Inflammatory macrophage treated with lipopolysaccharide for 1 hour (primary cell): ENCODE measurements around the gene PIRT.
"Not testable (repeated sequence)": the region's sequence is repeated elsewhere in the genome, so short reads cannot be mapped to it uniquely, and the experiment has no call there.

ENCODE experiments used
- DNase-seq, 2 donors: peaks; one replicate each; pipeline ENCODE4 v3.0.0-alpha.2; 2020 to 2022

Gene PIRT

GRCh38 chr17:10837921-10838320 is at the start of gene PIRT:
Gene PIRT (minus strand): TSS chr17:10838087. CDS start chr17:10825645, 12,442 bp downstream.
- DNase-seq = no peak

DNA sequence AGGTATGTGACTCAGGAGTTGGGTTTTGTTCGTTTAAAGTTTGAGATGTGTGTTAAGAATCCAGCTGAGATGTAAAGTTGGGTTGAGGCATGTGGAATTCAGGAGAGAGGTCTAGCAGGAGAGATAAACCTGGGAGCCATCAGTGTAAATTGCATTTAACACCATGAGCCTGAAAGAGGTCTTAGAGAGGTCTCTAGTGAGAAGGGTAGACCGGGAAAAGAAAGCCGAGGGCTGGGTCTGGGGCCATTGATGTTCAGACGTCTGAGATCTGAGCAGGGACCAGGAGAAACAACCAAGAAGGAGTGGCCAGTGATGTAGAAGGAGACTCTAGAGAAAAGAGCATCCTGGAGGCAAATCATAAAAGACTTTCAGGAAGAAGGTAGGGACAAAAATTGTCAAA is 44.1 kb upstream of the PIRT start:
- no peak for DNase-seq

- peak; percentile 25 to 26 for DNase-seq
Measured at GRCh38 chr17:10879190-10879836, 41.4 kb upstream of the PIRT start.

DNA sequence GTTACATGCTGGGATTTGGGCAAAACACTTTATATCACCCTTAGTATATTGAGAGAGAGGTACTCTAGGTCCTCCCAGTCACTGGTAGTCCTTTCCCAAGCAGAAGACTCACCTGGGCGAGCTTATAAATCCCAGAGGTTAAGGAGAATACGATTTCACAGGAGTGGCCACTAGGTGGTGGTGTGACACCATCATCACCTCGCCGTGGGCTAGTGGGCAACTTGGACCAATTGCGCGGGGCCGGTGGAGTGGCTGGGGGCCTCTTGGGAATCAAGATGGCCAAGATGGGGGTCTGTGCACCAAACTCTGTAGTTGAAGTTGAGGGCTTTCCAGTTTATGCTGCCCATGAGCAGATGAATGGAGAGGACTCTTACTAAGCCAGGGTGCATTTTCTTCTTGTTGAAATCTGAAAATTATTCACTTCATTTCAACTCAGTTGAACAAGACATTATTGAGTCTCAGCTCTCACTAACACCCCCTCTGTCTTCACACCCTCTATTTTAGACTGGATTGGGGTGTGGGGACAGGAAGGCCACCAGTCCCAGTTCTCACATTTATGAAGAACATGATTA is 38.2 kb upstream of the PIRT start:
- peak in 1 of 2 donors; percentile 24 for DNase-seq

GRCh38 chr17:10875430-10875851 is 37.6 kb upstream of the PIRT start:
- no peak for DNase-seq

DNA sequence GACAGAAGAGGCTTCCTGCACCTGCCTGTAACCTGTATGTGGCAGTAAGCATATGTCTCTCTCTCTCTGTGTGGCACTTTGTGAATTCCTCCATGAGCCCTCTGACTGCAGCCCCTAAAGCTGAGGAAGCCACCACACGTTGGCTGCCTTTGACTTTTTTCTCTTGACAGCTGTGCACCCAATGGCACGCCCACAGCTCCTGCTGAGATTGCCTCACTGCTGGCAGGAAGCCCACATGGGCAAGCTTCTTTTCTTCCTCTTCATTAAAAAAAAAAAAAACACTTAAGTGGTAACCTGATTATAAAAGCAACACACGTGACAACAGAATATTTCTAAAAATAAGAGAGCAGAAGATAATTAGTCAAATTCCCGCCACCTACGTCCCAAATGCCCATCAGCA is 34.0 kb upstream of the PIRT start:
- peak in 1 of 2 donors; percentile 14 for DNase-seq

GRCh38 chr17:10870336-10871050 is 32.6 kb upstream of the PIRT start:
- DNase-seq = no peak

DNA sequence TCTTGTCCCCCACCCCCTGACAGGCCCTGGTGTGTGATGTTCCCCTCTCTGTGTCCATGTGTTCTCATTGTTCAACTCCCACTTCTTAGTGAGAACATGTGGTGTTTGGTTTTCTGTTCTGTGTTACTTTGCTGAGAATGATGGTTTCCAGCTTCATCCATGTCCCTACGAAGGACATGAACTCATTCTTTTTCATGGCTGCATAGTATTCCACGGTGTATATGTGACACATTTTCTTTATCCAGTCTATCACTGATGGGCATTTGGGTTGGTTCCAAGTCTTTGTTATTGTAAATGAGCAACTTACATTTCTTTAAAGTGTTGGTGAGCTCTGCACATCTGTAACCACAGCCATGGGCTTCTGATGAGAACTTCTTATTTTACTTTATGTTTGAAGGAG is 30.9 kb upstream of the PIRT start:
- not testable (repeated sequence) for DNase-seq

- DNase-seq = no peak
Measured at GRCh38 chr17:10859051-10859450, 21.2 kb upstream of the PIRT start.

- no peak for DNase-seq
Measured at GRCh38 chr17:10857976-10858375, 20.1 kb upstream of the PIRT start.

- not testable (repeated sequence) for DNase-seq
Measured at GRCh38 chr17:10846636-10847035, 8.7 kb upstream of the PIRT start.

DNA sequence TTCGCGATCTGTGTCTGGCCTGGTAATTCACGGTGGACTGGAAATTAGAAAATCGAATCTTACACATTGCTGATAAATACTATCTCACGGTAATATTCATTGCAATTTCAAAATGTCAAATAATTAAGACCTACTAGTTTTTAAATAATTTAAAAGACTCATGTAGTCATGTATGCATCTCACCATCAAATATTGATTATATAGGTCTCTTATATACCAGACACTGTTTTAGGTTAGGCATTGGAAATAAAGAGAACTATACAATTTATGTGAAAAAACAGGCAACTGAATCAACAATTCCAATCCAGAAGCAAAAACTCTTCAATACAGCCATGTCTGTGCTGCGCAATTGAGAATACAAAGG is 7.5 kb upstream of the PIRT start:
- no peak for DNase-seq

DNA sequence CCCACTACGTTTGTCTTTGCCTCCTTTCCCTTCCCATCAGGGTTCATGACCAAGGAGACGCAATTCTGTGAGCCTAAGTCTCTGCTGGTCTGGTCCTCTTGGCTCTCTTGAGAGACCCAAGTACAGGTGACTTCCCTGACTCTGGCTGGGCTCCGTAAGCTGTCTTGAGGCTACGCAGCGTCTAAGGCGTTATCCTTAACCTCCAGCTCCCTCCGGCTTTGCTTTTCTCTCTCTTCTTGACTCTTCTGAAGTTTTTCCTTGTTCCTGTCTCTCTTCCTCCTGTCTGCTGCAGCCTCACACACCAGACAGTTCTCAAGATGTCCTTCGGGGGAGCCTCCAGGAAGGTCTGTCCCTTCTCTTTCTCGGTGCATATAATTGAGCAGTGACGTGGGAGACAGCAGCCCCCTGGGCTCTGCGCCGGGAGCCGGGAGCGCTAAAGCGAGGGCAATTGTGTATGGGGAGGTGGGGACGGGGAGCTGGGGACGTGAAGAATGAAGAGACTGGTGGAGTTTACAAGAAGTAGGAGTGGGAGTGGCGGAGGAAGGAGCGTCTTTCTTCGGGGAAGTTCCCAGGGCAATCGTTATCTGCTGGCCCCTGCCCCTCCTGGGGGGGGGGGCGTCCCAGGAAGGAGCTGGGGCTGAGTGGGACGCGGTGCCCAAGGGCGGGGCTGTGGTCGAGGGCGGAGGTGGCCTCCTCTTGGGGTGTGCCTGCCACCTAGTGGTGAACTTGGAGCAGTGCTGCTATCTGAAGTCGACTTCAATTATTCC is 6.9 kb upstream of the PIRT start:
- peak; percentile 55 to 76 for DNase-seq

DNA sequence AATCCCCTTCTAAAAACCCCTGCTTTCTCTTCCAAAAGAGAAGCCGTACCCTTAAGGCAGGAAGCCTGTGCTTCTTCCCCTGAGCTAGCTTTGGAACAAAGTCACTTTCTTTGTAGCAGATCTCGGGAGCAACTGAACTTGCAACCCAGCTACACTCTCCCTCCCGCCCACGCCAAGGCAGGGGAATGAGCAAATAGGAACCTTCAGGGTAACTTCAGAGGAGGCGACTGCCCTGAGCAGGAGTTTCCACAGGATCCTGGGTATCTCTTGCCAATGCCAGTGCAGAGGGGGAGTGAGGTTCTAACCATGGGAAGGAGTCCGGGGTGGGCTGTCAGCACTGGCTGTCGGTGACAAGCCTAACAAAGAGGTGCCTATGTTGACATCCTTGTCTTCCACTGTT is 5.9 kb upstream of the PIRT start:
- DNase-seq = peak; percentile 9 to 34

- no peak for DNase-seq
Measured at GRCh38 chr17:10842658-10843057, 4.8 kb upstream of the PIRT start.

GRCh38 chr17:10838682-10839081 is 795 bp upstream of the PIRT start:
- DNase-seq = no peak

- no peak for DNase-seq
Measured at GRCh38 chr17:10836966-10837590, 809 bp downstream of the PIRT start.

- DNase-seq = no peak
Measured at GRCh38 chr17:10836145-10836544, 1.7 kb downstream of the PIRT start.

- no peak for DNase-seq
Measured at GRCh38 chr17:10831696-10832095, 6.2 kb downstream of the PIRT start.

DNA sequence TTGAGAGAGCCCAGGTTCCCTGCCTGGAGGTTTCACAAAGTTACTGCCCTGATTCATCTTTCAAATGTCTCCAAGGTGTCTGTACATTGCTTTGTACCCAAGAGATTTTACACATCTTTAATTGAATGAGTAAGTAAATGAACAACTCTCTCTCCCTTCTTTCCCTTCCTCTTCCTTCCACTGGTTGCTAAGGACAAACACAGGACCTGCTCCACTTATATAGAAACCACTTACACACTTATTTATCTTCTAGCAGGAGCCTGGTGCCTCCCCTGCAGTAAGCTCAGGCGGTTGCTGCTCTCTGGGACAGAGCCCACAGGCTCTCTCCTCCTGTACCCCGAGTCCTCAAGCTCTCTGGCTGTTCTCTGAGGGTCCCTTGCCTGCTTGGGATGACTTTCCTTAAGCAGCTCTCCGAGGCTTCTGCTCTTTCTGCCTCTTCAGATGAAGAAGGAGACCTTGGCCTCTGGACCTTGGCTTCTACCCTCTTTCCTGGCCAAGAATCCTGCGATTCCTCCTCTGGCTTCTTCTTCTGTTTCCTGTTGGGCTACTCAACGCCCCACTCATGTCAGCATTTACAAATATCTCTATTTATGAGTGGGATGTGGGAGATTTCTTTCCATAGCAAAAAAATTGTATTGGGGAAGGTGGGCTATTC is 9.9 kb downstream of the PIRT start:
- DNase-seq = no peak

DNA sequence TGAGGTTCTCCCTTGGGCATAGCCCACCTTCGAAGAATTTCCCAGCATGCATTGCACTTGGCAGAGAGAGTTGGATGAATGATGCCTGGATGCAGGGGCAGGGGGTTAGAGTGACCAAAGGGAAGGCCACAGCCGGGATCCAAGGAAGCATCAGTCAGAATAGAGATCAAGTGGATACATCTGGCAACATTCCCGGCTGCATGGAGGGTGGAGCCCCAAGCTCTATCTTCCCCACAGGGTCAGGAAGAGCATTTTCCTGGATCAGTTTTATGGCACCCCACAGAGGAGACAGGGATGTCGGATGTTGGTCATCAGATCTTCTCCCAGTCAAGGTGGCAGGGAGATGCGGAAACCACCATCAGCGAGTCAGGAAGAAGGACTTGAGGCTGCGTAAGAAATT is 13.0 kb downstream of the PIRT start:
- DNase-seq = no peak

DNA sequence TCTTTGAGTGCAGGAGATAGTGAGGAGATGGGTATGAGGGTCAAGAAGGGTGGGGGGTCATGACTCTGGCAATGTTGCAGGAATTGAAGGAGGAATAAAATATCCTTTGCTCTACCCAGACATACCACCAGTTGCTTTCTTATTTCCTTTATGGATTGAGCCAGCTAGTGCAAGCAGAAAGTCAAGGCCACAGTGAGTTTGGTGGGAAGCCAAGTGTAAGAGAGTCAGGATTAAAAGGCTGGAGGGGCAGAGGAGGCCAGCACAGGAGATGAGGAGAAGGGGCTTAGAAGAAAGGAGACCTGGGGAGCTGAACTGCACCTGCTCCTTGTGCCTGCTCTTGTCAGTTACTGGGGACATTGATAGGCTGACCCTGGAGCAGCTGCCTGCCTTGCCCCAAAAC is 16.1 kb downstream of the PIRT start:
- DNase-seq = no peak

GRCh38 chr17:10821054-10821453 is 16.8 kb downstream of the PIRT start:
- DNase-seq = no peak
